Suppressor macrophage (primary cell): ENCODE measurements around the gene ARPC3.
A peak's percentile ranks its signal among the peaks of the same experiment; 100 is the strongest.
"Not testable (repeated sequence)": the region's sequence is repeated elsewhere in the genome, so short reads cannot be mapped to it uniquely, and the experiment has no call there.

Experiments
- DNase-seq, 4 experiments: peaks; one replicate each; pipeline ENCODE4 v3.0.0-alpha.2; 2020 to 2022

Gene ARPC3

DNA sequence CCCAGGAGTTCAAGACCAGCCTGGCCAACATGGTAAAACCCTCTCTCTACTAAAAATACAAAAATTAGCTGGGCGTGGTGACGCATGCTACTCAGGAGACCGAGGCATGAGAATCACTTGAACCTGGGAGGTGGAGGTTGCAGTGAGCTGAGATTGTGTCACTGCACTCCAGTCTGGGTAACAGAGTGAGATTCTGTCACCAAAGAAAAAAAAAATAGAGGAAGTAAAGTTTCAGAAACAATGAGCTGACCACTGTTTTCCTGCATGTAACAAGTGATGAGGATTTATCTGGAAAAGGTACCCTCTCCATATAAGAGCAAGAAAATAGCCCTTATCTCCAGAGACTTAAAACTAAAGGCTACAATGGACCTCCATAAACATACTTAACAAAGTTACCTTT is 33.0 kb downstream of the ARPC3 start:
- peak; percentile 15 to 59 (median 42) for DNase-seq

DNA sequence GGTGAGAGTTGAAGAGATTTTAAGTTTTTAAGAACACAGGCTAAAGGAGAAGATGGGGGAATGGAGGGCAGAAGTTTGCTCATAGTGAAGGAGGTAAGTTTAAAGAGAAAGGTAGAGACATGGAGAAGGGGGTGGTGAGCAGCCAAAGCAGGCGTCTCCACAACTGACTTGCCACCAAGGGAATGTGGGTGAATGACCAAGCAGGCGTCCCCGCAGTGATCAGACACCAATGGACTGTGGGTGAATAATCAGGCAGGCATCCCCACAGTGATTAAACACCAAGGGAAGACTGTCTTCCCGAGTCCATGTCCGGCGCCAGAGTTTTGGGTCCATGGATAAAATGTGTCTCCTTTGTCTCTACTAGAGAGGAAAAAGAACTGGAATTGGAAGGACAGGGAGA is 40.1 kb downstream of the ARPC3 start:
- not testable (repeated sequence) for DNase-seq

GRCh38 chr12:110405126-110405662 is 44.9 kb downstream of the ARPC3 start:
- DNase-seq = not testable (repeated sequence)

- DNase-seq = peak; percentile 77 to 91 (median 87)
Measured at GRCh38 chr12:110403976-110404682, 46.0 kb downstream of the ARPC3 start.

GRCh38 chr12:110403146-110403975 is 46.8 kb downstream of the ARPC3 start, which contains the start of gene ANAPC7:
ANAPC7 (minus strand) TSS chr12:110403708; CDS start chr12:110403627, 81 bp downstream.
- peak; percentile 95 to 97 (median 96) for DNase-seq
